Liver (tissue), 9 donors: Measurements from ENCODE around the gene PUSL1. TPM values are rescaled to one million over a fixed set of nuclear protein-coding genes. Genes with fewer than 3 reads are reported as not detected.
A peak's percentile ranks its signal among the peaks of the same experiment; 100 is the strongest.

Experiments used
- DNase-seq: peaks from one replicate; pipeline ENCODE4 v3.0.0-alpha.2; 2017; ENCODE audit warnings: low spot score
- H3K27ac ChIP-seq, 2 donors: one replicate each; pipeline ENCODE4 v1.7.0; 2013; ENCODE audit warnings: inconsistent platforms in 2 of 2, low read length in 2 of 2, control low read depth in 1 of 2, low read depth in 1 of 2, mild to moderate bottlenecking in 1 of 2
- H3K27me3 ChIP-seq, 4 donors: one replicate each; pipeline versions ENCODE4 v1.6.1 to v1.7.0; 2013; ENCODE audit warnings: low read length in 3 of 4, inconsistent platforms in 1 of 4, mild to moderate bottlenecking in 1 of 4, moderate library complexity in 1 of 4; ENCODE audit not compliant: control insufficient read depth in 4 of 4, insufficient read depth in 4 of 4
- H3K36me3 ChIP-seq, 4 donors: one replicate each; pipeline versions ENCODE4 v1.6.1 to v1.7.0; 2013; ENCODE audit warnings: low read length in 3 of 4, mild to moderate bottlenecking in 3 of 4, low read depth in 1 of 4, moderate library complexity in 1 of 4; ENCODE audit not compliant: control insufficient read depth in 4 of 4, insufficient read depth in 3 of 4
- H3K4me1 ChIP-seq, 4 donors: one replicate each; pipeline versions ENCODE4 v1.6.1 to v1.7.0; 2013; ENCODE audit warnings: low read length in 3 of 4, mild to moderate bottlenecking in 3 of 4, moderate library complexity in 1 of 4; ENCODE audit not compliant: control insufficient read depth in 4 of 4, insufficient read depth in 4 of 4
- H3K4me3 ChIP-seq, 3 donors: one replicate each; pipeline versions ENCODE4 v1.6.1 to v1.7.0; 2013; ENCODE audit warnings: low read length in 3 of 3, control low read depth in 1 of 3, low read depth in 1 of 3, mild to moderate bottlenecking in 1 of 3
- H3K9ac ChIP-seq, 2 donors: one replicate each; pipeline ENCODE4 v1.7.0; 2013; ENCODE audit warnings: low read length in 2 of 2, mild to moderate bottlenecking in 2 of 2, moderate library complexity in 2 of 2, control low read depth in 1 of 2, low read depth in 1 of 2
- H3K9me3 ChIP-seq, 4 donors: one replicate each; pipeline versions ENCODE4 v1.6.1 to v1.7.0; 2013; ENCODE audit warnings: low read length in 3 of 4; ENCODE audit not compliant: control insufficient read depth in 4 of 4
- EGR1 ChIP-seq, 2 donors: IDR thresholded peaks; 2 replicates each; pipeline ENCODE4 v1.6.1; 2016 to 2018; ENCODE audit warnings: antibody characterized with exemption in 2 of 2, low read depth in 2 of 2
- FOXA1 ChIP-seq: IDR thresholded peaks from 2 replicates; pipeline ENCODE4 v1.6.1; 2016; ENCODE audit warnings: antibody characterized with exemption
- HNF4A ChIP-seq, 2 donors: conservative IDR thresholded peaks; 2 replicates each; pipeline ENCODE4 v1.6.1; 2016; ENCODE audit warnings: antibody characterized with exemption in 2 of 2, mild to moderate bottlenecking in 2 of 2
- NR2F2 ChIP-seq: IDR thresholded peaks from 2 replicates; pipeline ENCODE4 v1.6.1; 2016; ENCODE audit warnings: antibody characterized with exemption
- RAD21 ChIP-seq, 2 donors: IDR thresholded peaks; 2 replicates each; pipeline ENCODE4 v1.6.1; 2016; ENCODE audit warnings: antibody characterized with exemption in 2 of 2, mild to moderate bottlenecking in 2 of 2
- SP1 ChIP-seq: IDR thresholded peaks from 2 replicates; pipeline ENCODE4 v1.6.1; 2018; ENCODE audit warnings: antibody characterized with exemption, mild to moderate bottlenecking
- YY1 ChIP-seq: IDR thresholded peaks from 2 replicates; pipeline ENCODE4 v1.6.1; 2016; ENCODE audit warnings: antibody characterized with exemption, mild to moderate bottlenecking
- WGBS: extraction: QIAGEN DNeasy Blood & Tissue Kit; methylation state at CpG from one replicate; pipeline ENCODE4 v1.1.7; 2013; 5-methylcytosine and 5-hydroxymethylcytosine counted together
- polyA plus RNA-seq, 2 donors: library from polyadenylated mRNA; stranded (reverse) in 1 of 2; unstranded in 1 of 2; fragments of 200-250 nt in 1 of 2; fragments of >200 nt in 1 of 2; fragmentation: Nextera tagmentation in 1 of 2; extraction: Ambion mirVana in 1 of 2; gene quantifications; one replicate each; pipeline versions ENCODE4 v1.2.1 to v1.2.3, GENCODE V29; 2013 to 2015
- total RNA-seq, 2 donors: library from RNA; depleted of rRNA; stranded (reverse); fragments of >200 nt; gene quantifications; one replicate each; pipeline ENCODE4 v1.2.3, GENCODE V29; 2014
- TF ChIP-seq, protein P1 (sequence below): fragments of 150-350 bp; IDR thresholded peaks from 2 replicates; pipeline ENCODE4 v1.5.1; 2017; ENCODE audit warnings: improper control_type of control experiment, low read depth, low read length; ENCODE audit not compliant: missing input control
- TF ChIP-seq, protein P2 (sequence below): IDR thresholded peaks from 2 replicates; pipeline ENCODE4 v1.6.1; 2016; ENCODE audit warnings: antibody characterized with exemption
- TF ChIP-seq, protein P3 (sequence below): IDR thresholded peaks from 2 replicates; pipeline ENCODE4 v1.6.1; 2016; ENCODE audit warnings: antibody characterized with exemption
- TF ChIP-seq, protein P4 (sequence below): IDR thresholded peaks from 2 replicates; pipeline ENCODE4 v1.6.1; 2016; ENCODE audit warnings: antibody characterized with exemption
- donor health status: healthy.
- donor health status: healthy.
- donor health status: healthy.
- donor health status: healthy.
- donor health status: healthy.

Gene PUSL1
- total and polyA plus RNA-seq, 4 donors = 9.3 to 14.9 (median 10.3) TPM

DNA sequence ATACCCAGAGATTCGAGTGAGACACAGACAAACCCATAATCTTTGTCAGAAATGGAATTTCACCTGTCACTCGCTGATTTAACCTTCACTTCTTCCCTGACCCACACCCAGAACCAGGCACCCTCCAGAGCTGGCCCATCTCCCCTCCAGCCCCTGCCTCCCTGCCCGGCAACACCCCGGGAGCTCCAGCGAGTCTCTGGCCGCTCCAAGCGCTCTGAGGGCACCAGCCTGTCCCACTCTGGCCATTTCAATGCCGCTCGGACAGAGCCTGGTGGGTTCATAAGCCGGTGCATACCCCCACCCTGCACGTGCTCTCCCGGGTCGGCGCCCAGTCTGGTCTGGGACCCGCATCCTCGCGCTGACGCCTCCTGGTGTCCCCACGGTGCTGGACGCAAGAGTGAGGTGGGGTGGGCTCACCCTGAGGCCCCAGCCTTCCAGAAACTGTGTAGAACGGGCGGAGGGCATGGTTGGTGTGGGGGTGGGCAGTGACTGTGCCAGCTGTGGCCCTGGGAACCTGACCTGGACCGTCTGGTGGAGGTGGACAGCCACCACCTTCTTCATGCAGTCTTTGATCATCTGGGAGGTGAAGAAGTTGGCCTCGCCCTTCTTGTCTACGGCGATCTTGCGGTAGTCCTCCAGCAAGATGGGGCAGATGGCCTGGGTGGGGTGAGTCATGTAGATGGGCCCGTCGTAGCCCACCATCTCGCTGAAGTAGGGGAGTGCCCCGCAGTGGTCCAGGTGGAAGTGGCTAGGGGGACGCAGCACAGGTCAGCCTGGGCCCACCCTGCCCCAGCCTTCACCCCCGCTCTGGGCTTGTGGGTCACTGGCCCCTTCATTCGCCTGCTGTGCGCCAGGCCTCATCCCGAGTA, 10.6 kb downstream of the PUSL1 start:
- Histone ChIP-seq H3K27me3 (no peaks in the 10 kb centered on the region), H3K27ac (no peak overlapping the region), H3K9ac (no peak overlapping the region), H3K4me1 (peaks cover 3 to 20% (median 11%) of the 10 kb centered on the region in 4 donors), H3K36me3 (peaks cover 2 to 16% (median 7%) of the 10 kb centered on the region in 4 donors), H3K9me3 (no peaks in the 10 kb centered on the region), H3K4me3 (no peak overlapping the region)
- no peak for DNase-seq
- TF ChIP-seq, protein P1, sequence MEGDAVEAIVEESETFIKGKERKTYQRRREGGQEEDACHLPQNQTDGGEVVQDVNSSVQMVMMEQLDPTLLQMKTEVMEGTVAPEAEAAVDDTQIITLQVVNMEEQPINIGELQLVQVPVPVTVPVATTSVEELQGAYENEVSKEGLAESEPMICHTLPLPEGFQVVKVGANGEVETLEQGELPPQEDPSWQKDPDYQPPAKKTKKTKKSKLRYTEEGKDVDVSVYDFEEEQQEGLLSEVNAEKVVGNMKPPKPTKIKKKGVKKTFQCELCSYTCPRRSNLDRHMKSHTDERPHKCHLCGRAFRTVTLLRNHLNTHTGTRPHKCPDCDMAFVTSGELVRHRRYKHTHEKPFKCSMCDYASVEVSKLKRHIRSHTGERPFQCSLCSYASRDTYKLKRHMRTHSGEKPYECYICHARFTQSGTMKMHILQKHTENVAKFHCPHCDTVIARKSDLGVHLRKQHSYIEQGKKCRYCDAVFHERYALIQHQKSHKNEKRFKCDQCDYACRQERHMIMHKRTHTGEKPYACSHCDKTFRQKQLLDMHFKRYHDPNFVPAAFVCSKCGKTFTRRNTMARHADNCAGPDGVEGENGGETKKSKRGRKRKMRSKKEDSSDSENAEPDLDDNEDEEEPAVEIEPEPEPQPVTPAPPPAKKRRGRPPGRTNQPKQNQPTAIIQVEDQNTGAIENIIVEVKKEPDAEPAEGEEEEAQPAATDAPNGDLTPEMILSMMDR = no peak
- TF ChIP-seq, protein P2, sequence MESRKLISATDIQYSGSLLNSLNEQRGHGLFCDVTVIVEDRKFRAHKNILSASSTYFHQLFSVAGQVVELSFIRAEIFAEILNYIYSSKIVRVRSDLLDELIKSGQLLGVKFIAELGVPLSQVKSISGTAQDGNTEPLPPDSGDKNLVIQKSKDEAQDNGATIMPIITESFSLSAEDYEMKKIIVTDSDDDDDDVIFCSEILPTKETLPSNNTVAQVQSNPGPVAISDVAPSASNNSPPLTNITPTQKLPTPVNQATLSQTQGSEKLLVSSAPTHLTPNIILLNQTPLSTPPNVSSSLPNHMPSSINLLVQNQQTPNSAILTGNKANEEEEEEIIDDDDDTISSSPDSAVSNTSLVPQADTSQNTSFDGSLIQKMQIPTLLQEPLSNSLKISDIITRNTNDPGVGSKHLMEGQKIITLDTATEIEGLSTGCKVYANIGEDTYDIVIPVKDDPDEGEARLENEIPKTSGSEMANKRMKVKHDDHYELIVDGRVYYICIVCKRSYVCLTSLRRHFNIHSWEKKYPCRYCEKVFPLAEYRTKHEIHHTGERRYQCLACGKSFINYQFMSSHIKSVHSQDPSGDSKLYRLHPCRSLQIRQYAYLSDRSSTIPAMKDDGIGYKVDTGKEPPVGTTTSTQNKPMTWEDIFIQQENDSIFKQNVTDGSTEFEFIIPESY = no peak
- no peak for TF ChIP-seq EGR1 (IDR thresholded peaks at IDR 0.05; ENCODE audit: low read depth in 2 of 2)
- no peak for TF ChIP-seq NR2F2
- TF ChIP-seq, protein P3, sequence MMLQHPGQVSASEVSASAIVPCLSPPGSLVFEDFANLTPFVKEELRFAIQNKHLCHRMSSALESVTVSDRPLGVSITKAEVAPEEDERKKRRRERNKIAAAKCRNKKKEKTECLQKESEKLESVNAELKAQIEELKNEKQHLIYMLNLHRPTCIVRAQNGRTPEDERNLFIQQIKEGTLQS = no peak
- TF ChIP-seq HNF4A (conservative IDR thresholded peaks at IDR 0.05) = no peak
- TF ChIP-seq, protein P4, sequence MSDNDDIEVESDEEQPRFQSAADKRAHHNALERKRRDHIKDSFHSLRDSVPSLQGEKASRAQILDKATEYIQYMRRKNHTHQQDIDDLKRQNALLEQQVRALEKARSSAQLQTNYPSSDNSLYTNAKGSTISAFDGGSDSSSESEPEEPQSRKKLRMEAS = no peak
- no peak for TF ChIP-seq YY1
- 93% methylated on average over 36 of the region's 36 CpGs for WGBS

DNA sequence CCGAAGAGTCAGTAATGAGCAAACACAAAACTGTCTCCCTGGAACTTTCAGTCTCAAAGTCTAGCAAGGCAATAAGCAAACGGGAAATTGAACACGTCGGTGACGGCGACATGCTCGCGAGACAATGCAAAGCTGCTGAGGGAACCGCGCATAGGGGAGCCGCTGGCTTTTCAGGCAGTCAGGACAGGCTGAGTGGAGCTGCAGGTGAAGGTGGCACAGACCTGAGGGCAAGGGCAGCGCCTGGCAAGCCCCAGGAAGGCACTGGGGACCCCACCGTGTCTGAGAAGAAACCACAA, 11.2 kb downstream of the PUSL1 start:
- WGBS = 88% methylated on average over 13 of the region's 13 CpGs
- Histone ChIP-seq H3K4me1 (peaks cover 3 to 20% (median 11%) of the 10 kb centered on the region in 4 donors), H3K4me3 (no peak overlapping the region), H3K9ac (no peak overlapping the region), H3K27ac (no peak overlapping the region), H3K36me3 (peaks cover 2 to 11% (median 6%) of the 10 kb centered on the region in 4 donors), H3K9me3 (no peaks in the 10 kb centered on the region), H3K27me3 (no peaks in the 10 kb centered on the region)
- DNase-seq = no peak
- TF ChIP-seq EGR1 (IDR thresholded peaks at IDR 0.05; ENCODE audit: low read depth in 2 of 2) = no peak
- TF ChIP-seq HNF4A (conservative IDR thresholded peaks at IDR 0.05) = peak in 1 of 2 donors; percentile 12
- no peak for TF ChIP-seq RAD21 (IDR thresholded peaks at IDR 0.05)
- TF ChIP-seq SP1 = peak; percentile 54
- no peak for TF ChIP-seq FOXA1
- TF ChIP-seq YY1 = no peak
